Hepatocyte (in vitro differentiated cells): ENCODE results near the gene DERL3.

Experiments
- CTCF ChIP-seq: fragments of 200-600 bp; sonication (generic); IDR thresholded peaks from 2 replicates; pipeline ENCODE4 v1.5.1; 2016; ENCODE audit warnings: antibody characterized with exemption, mild to moderate bottlenecking; ENCODE audit not compliant: poor library complexity
- EZH2 ChIP-seq: fragments of 200-600 bp; sonication (generic); IDR thresholded peaks from 2 replicates; pipeline ENCODE4 v1.6.1; 2016; ENCODE audit warnings: antibody characterized with exemption, mild to moderate bottlenecking, borderline replicate concordance

DNA sequence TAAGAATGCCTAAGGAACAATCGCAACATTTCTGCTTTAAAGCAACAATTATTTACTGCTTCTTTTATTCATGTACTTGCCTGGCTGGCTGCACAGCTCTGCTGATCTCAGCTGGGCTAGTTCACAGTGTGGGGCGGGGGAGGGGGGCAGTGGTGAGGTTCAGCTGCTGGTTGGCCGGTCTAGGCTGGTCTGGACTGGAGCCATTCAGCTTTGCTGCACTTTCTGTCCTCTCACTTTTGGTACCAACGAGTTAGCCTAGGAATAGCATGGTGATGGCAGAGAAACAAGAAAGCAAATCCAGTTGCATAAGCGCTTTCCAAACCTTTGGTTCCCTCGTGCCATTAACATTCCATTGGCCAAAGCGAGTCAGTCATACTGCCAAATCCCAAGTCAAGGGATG, 39.4 kb upstream of the DERL3 start:
- TF ChIP-seq CTCF (no peak), EZH2 (no peak)
